HTR-8/SVneo (cell line): ENCODE measurements around the gene FTL.

ENCODE experiments used
- DNase-seq: peaks from one replicate; pipeline ENCODE4 v3.0.0; 2011; ENCODE audit warnings: low spot score, mixed read lengths; ENCODE audit not compliant: insufficient read length
- FAIRE-seq: peaks from 2 replicates; lab custom pipeline; 2011; peaks lifted over from hg19 to GRCh38; lab: Jason Lieb, UNC

FTL gene

GRCh38 chr19:48989701-48990291 is 24.7 kb downstream of the FTL start:
- FAIRE-seq = no peak
- no peak for DNase-seq

- FAIRE-seq = no peak
- DNase-seq = no peak
Observed at GRCh38 chr19:48990400-48990799, 25.3 kb downstream of the FTL start.

- FAIRE-seq = no peak
- DNase-seq = no peak
Observed at GRCh38 chr19:48991011-48991609, 26.0 kb downstream of the FTL start.

- no peak for FAIRE-seq
Observed at GRCh38 chr19:48991873-48992580, 26.9 kb downstream of the FTL start.

GRCh38 chr19:48992581-48993174 is 27.6 kb downstream of the FTL start:
- DNase-seq = no peak
- no peak for FAIRE-seq

More at GRCh38 chr19:48991873-48992580, 26.9 kb downstream of the FTL start:
- DNase-seq = peak; percentile 73

GRCh38 chr19:48993175-48994034 is 28.3 kb downstream of the FTL start, which contains the start of the genes GYS1 and RUVBL2:
Gene GYS1 (minus strand): TSS chr19:48993309. CDS start chr19:48993112, 197 bp downstream.
Gene RUVBL2 (plus strand): TSS chr19:48993887. CDS start chr19:48993912, 25 bp downstream.
- peak; percentile 99 for DNase-seq

GRCh38 chr19:48994035-48994386 is 28.9 kb downstream of the FTL start:
- DNase-seq (no peak), FAIRE-seq (no peak)

More at GRCh38 chr19:48993175-48994034, 28.3 kb downstream of the FTL start, which contains the start of the genes GYS1 and RUVBL2:
- peak; percentile 97 for FAIRE-seq

- DNase-seq = peak; percentile 53
- no peak for FAIRE-seq
Observed at GRCh38 chr19:48997972-48998371, 32.9 kb downstream of the FTL start.

GRCh38 chr19:48999481-49000325 is 34.6 kb downstream of the FTL start:
- peak; percentile 42 for FAIRE-seq
- DNase-seq = peak; percentile 55

- no peak for DNase-seq
- no peak for FAIRE-seq
Observed at GRCh38 chr19:49004133-49004532, 39.0 kb downstream of the FTL start.

- FAIRE-seq = no peak
- no peak for DNase-seq
Observed at GRCh38 chr19:49004964-49005614, 40.0 kb downstream of the FTL start.

- FAIRE-seq = no peak
- no peak for DNase-seq
Observed at GRCh38 chr19:49006905-49007304, 41.8 kb downstream of the FTL start.

- DNase-seq (no peak), FAIRE-seq (no peak)
Observed at GRCh38 chr19:49009828-49010227, 44.7 kb downstream of the FTL start.

- DNase-seq = no peak
Observed at GRCh38 chr19:49010453-49010852, 45.3 kb downstream of the FTL start.

GRCh38 chr19:49011194-49011593 is 46.1 kb downstream of the FTL start:
- FAIRE-seq = no peak
- DNase-seq = no peak

More at GRCh38 chr19:49010453-49010852, 45.3 kb downstream of the FTL start:
- no peak for FAIRE-seq

- FAIRE-seq = no peak
- DNase-seq = no peak
Observed at GRCh38 chr19:49014123-49014869, 49.2 kb downstream of the FTL start.

- DNase-seq (no peak), FAIRE-seq (no peak)
Observed at GRCh38 chr19:49014870-49015255, 49.8 kb downstream of the FTL start.
